Right lobe of liver (tissue), 6 donors: ENCODE data around the gene TMEM240. TPM values are rescaled to one million over a fixed set of nuclear protein-coding genes. Genes with fewer than 3 reads are reported as not detected.
"Not testable (repeated sequence)": the region's sequence is repeated elsewhere in the genome, so short reads cannot be mapped to it uniquely, and the experiment has no call there.

ENCODE experiments used
- ATAC-seq, 4 donors: fragments of 200-7000 bp; cut with Tn5 transposase; one replicate each; pipeline ENCODE4 v1.9.1; 2020; ENCODE audit warnings: mild to moderate bottlenecking in 4 of 4, moderate library complexity in 4 of 4
- DNase-seq, 3 donors: peaks; one replicate each; pipeline ENCODE4 v3.0.0-alpha.2; 2020
- H3K27ac ChIP-seq, 3 donors: fragments of 200-600 bp; one replicate each; pipeline ENCODE4 v1.8.0; 2022
- H3K27me3 ChIP-seq, 2 donors: fragments of 200-600 bp; one replicate each; pipeline ENCODE4 v1.8.0; 2022
- H3K36me3 ChIP-seq, 4 donors: fragments of 200-600 bp; sonication (generic) in 1 of 4; one replicate each; pipeline versions ENCODE4 v1.5.1 to v1.8.0; 2017 to 2022; ENCODE audit warnings: control low read depth in 1 of 4
- H3K4me1 ChIP-seq, 4 donors: fragments of 200-600 bp; sonication (generic) in 1 of 4; one replicate each; pipeline versions ENCODE4 v1.5.1 to v1.8.0; 2017 to 2022; ENCODE audit warnings: control low read depth in 1 of 4
- H3K4me3 ChIP-seq, 3 donors: fragments of 200-600 bp; one replicate each; pipeline ENCODE4 v1.8.0; 2022
- H3K9me3 ChIP-seq, 4 donors: fragments of 200-600 bp; sonication (generic) in 1 of 4; one replicate each; pipeline versions ENCODE4 v1.5.1 to v1.8.0; 2017 to 2022; ENCODE audit warnings: control low read depth in 1 of 4
- POLR2A ChIP-seq: fragments of 450-650 bp; IDR thresholded peaks from one replicate; pipeline ENCODE4 v1.6.1; 2017; ENCODE audit warnings: antibody characterized with exemption, mild to moderate bottlenecking
- WGBS: methylation state at CpG from one replicate; pipeline ENCODE4 v1.1.6; 2018; ENCODE audit warnings: low coverage, low lambda C conversion rate; ENCODE audit not compliant: insufficient coverage; ENCODE audit errors: missing lambda C conversion rate; 5-methylcytosine and 5-hydroxymethylcytosine counted together
- intact Hi-C, 2 donors: fragments of 100-400 bp; cut with DNase I; formaldehyde crosslinking; loops; one replicate each; pipeline versions ENCODE4 v1.11.2 to v1.14.1; 2022
- total RNA-seq, 6 experiments: library from RNA; depleted of rRNA in 2 of 6; stranded (reverse); fragments of >200 nt in 2 of 6; fragmentation: NEBNext Ultra II Directional in 3 of 6; extraction: Animal tissue kit (Norgen Biotek cat#: 25700) in 3 of 6; gene quantifications; one replicate each; pipeline versions ENCODE4 v1.1.0 to v1.2.4, GENCODE V29; 2016 to 2023
- TF ChIP-seq, protein P1 (sequence below), 4 donors: fragments of 200-600 bp in 3 of 4; fragments of 450-650 bp in 1 of 4; IDR thresholded peaks; one replicate each; pipeline versions ENCODE4 v1.5.1 to v1.8.0; 2016 to 2022; ENCODE audit warnings: antibody characterized with exemption in 4 of 4, mild to moderate bottlenecking in 2 of 4
- donor health status: DM: no; HTN: yes; CAD: no.
- donor health status: DM: no; HTN: no; CAD: no.
- donor health status: DM: no; HTN: no; CAD: no.
- donor health status: DM: no; HTN: yes; CAD: no.
- donor health status: DM: no; HTN: yes; CAD: no.

Gene TMEM240
- total RNA-seq, 6 experiments from 2014 or later, result 0.40 TPM; not detected in 5

DNA sequence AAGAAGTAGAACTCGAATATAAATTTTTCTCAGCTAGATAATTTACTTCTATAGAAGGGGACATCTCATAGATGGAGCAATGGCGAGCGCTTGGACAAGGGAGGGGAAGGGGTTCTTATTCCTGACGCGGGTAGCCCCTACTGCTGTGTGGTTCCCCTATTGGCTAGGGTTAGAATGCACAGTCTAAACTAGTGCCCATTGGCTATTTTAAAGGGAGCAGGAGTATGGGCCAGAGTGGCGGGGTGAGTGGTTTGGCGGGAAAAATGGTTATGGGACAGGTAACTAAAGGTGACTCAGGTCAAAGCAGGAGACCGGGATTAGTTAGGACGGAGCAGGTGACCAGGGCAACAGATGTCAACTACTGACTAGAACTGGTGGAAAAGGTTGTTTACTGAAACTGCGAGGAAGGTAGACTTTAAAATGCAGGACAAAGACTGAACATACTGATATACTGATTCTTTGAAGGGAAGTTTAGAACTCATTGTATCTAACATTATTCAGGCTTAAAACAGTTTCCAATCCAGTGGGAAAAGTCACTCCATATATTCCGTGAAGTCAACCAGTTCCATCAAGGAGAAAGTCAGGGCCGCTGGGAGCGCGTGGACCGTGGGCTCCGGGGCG is 29.4 kb downstream of the TMEM240 start:
- 22% methylated on average over 10 of the region's 17 CpGs for WGBS
- Histone ChIP-seq H3K4me3 (peak overlapping the region; percentile 78 to 96 (median 82)), H3K36me3 (no peaks in the 10 kb centered on the region), H3K9me3 (no peaks in the 10 kb centered on the region), H3K27ac (peak overlapping the region; percentile 64 to 85 (median 83)), H3K4me1 (peaks cover 0 to 12% (median 5%) of the 10 kb centered on the region in 4 donors), H3K27me3 (no peaks in the 10 kb centered on the region)
- intact Hi-C loops, result no loop called here
- ATAC-seq, result no peak
- DNase-seq, result no peak
- no peak for TF ChIP-seq POLR2A
- TF ChIP-seq, protein P1, sequence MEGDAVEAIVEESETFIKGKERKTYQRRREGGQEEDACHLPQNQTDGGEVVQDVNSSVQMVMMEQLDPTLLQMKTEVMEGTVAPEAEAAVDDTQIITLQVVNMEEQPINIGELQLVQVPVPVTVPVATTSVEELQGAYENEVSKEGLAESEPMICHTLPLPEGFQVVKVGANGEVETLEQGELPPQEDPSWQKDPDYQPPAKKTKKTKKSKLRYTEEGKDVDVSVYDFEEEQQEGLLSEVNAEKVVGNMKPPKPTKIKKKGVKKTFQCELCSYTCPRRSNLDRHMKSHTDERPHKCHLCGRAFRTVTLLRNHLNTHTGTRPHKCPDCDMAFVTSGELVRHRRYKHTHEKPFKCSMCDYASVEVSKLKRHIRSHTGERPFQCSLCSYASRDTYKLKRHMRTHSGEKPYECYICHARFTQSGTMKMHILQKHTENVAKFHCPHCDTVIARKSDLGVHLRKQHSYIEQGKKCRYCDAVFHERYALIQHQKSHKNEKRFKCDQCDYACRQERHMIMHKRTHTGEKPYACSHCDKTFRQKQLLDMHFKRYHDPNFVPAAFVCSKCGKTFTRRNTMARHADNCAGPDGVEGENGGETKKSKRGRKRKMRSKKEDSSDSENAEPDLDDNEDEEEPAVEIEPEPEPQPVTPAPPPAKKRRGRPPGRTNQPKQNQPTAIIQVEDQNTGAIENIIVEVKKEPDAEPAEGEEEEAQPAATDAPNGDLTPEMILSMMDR (IDR thresholded peaks at IDR 0.05), result no peak

- intact Hi-C loops, result not testable (repeated sequence)
These were observed 31.0 kb downstream of the TMEM240 start for GRCh38 chr1:1509465-1509850.

GRCh38 chr1:1508775-1509464 is 31.5 kb downstream of the TMEM240 start:
- H3K4me1 ChIP-seq, result peaks cover 0 to 16% (median 10%) of the 10 kb centered on the region in 4 donors
- WGBS, result 83% methylated on average over 3 of the region's 34 CpGs
- intact Hi-C loops, DNase-seq, H3K9me3 ChIP-seq, H3K27me3 ChIP-seq, H3K4me3 ChIP-seq, ATAC-seq, H3K36me3 ChIP-seq, H3K27ac ChIP-seq: not testable (repeated sequence)

More at GRCh38 chr1:1509465-1509850, 31.0 kb downstream of the TMEM240 start:
- not testable (repeated sequence) for H3K36me3 ChIP-seq, H3K4me3 ChIP-seq, DNase-seq, H3K27me3 ChIP-seq, H3K27ac ChIP-seq, ATAC-seq, H3K9me3 ChIP-seq
- WGBS, result 20% methylated on average over 1 of the region's 21 CpGs
- H3K4me1 ChIP-seq, result peaks cover 0 to 16% (median 10%) of the 10 kb centered on the region in 4 donors

DNA sequence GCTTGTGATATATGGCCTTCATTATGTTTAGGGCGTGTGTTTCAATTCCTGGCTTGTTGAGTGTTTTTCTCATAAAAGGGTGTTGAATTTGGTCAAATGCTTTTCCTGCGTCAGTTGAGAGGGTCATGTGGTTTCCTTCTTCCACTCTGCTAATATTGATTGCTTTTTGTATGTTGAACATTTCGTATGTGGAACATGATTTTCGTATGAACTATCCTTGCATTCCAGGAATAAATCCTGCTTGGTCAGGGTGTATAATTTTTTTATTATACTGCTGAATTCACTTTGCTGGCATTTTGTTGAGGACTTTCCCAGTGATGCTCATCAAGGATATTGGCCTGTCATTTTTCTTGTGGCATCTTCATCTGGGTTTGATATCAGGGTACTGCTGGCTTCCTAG is 33.1 kb downstream of the TMEM240 start:
- WGBS, result 93% methylated on average over 4 of the region's 4 CpGs

GRCh38 chr1:1505801-1506200 is 34.6 kb downstream of the TMEM240 start:
- H3K9me3 ChIP-seq, intact Hi-C loops, H3K36me3 ChIP-seq, H3K27me3 ChIP-seq: not testable (repeated sequence)
- Histone ChIP-seq H3K27ac (peak overlapping the region; percentile 69 to 77 (median 72)), H3K4me3 (peak overlapping the region in 1 of 3 donors; percentile 39), H3K4me1 (peaks cover 0 to 11% (median 9%) of the 10 kb centered on the region in 4 donors)
- ATAC-seq (peak in 3 of 4 donors; percentile 20 to 29 (median 26)), DNase-seq (peak in 1 of 3 donors; percentile 67)
- WGBS, result 31% methylated on average over 4 of the region's 5 CpGs

More for the DNA sequence above, 33.1 kb downstream of the TMEM240 start:
- TF ChIP-seq POLR2A, result no peak
- TF ChIP-seq, protein P1 (IDR thresholded peaks at IDR 0.05), result no peak
- Histone ChIP-seq H3K27ac (no peak overlapping the region), H3K4me1 (peaks cover 0 to 16% (median 10%) of the 10 kb centered on the region in 4 donors), H3K9me3 (no peaks in the 10 kb centered on the region), H3K4me3 (no peak overlapping the region), H3K36me3 (no peaks in the 10 kb centered on the region), H3K27me3 (no peaks in the 10 kb centered on the region)
- DNase-seq (no peak), ATAC-seq (no peak)
- intact Hi-C loops, result no loop called here

DNA sequence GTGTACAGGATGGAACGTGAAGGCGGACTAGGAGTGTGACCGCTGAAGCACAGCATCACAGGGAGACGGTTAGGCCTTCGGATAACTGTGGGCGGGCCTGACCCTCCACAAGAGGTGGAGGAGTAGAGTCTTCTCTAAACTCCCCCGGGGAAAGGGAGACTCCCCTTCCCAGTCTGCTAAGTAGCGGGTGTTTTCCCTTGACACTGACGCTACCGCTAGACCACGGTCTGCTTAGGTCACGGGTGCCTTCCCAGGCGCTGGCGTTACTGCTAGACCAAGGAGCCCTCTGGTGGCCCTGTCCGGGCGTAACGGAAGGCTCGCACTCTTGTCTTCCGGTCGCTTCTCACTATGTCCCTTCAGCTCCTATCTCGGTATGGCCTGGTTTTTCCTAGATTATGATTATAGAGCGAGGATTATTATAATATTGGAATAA is 35.0 kb downstream of the TMEM240 start:
- intact Hi-C loops, result not testable (repeated sequence)
- peak; percentile 66 to 81 (median 68) for ATAC-seq

More for the DNA sequence above, 35.0 kb downstream of the TMEM240 start:
- H3K36me3 ChIP-seq, H3K9me3 ChIP-seq, H3K27me3 ChIP-seq, H3K4me1 ChIP-seq: not testable (repeated sequence)
- peak in 1 of 3 donors; percentile 48 for DNase-seq
- Histone ChIP-seq H3K4me3 (peak overlapping the region; percentile 3 to 39 (median 35)), H3K27ac (peak overlapping the region; percentile 69 to 77 (median 72))
- TF ChIP-seq, protein P1 (IDR thresholded peaks at IDR 0.05), result peak in 3 of 4 donors; percentile 28 to 44 (median 31)
- WGBS, result 12% methylated on average over 17 of the region's 22 CpGs
